DLD1 (cell line): ENCODE data around the gene TIMM13.

ENCODE experiments used
- in situ Hi-C: cut with HindIII; loops from 2 replicates; pipeline ENCODE4 v1.10.0; 2017; ENCODE audit warnings: low sequenced_read_pairs

Gene TIMM13

DNA sequence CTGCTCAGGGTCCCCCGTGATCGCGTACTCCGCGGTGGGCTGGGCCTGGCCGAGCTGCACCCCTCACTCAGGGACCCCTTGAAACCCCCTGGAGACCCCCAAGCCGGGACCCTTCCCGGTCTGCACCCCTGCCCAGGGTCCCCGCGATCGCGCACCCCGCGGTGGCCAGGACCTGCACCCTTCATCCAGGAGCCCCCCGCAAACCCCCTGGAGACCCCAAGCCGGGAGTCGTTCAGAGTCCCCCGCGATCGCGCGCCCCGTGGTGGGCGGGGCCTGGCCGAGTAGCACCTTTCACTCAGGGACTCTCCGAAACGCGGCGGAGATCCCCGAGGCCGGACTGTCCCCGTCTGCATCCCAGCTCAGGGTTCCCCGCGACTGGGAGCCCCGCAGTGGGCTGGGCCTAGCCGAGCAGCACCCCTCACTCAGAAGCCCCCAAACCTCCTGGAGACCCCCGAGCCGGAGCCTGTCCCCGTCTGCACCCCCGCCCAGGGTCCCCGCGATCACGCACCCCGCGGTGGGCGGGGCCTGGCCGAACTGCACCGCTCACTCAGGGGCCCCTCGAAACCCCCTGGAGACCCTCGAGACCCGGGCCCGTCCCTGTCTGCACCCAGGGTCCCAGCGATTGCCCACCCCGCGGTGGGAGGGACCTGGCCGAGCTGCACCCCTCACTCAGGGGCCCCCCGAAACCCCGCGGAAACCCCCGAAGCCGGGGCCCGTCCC is 28.6 kb upstream of the TIMM13 start:
- in situ Hi-C loops: no loop called here

DNA sequence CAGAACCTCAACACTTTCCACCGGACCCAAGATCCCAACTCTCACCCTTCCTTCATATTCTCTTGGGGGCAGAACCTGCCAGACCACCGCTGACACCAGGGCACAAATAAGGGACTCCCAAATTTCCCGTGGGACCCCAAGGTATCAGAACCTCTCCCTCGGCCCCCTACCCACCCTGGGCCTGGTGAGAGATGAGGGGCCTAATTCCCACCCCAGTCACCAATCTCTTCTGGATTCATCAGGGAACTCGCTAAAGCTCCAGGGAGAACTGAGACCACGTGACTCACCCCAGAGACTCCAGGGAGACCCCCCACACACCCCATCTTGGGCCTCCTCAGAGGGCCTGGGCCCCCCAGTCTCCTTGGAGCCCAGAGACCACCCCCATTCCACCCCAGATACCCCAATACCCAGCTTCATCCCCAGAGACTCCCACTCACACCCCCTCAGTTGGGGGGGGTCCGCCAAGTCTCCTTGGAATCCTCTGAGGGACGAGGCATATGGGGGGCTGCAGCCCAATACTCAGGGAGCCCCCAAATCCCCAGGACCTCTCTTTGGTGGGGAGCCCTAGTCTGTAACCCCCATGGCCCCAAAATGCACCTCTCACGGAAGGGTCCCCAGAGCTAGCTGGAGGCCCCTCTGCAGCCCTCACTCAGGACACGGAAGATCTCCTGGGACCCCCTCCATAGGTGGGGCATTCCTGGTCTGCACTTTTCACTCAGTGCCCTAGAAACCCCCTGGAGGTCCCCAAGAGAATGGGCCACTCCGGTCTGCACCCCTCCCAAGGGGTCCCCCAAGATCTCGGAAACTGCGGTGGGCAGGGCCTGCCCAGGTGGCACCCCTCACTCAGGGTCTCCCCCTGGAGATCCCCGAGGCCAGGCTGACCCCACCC is 27.8 kb upstream of the TIMM13 start:
- in situ Hi-C loops: no loop called here

DNA sequence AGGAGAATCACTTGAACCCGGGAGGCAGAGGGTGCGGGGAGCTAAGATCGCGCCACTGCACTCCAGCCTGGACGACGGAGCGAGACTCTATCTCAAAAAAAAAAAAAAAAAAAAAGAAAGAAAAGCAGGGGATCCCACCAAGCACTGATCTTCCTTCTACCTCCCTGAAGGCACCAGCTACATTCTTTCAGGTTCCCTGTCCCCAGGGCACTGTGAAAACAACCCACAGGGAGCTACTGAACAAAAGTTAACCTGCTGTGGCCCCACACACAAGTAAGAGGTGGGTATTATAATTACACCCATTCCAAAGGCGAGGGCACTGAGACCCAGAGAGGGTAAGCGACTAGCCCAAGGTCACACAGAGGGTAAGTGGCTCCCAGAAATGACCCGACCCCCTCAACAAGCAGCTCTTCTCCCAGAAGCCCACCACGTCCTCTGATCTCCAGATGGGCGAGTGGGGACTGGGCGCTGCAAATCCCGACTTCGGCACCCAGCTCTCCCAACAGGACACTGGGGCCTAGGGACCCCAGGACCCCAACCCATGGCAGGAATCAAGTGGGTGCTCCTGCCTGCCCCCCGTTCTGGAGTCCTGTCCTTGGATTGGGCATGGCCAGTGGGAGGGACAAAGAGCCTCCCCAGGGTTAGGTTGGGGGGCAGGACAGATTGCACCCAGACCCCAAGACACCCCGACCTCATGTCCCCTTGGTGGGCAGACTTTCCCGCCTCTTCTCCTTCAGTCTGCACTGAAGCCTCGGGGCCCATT is 27.0 kb upstream of the TIMM13 start:
- in situ Hi-C loops: no loop called here

DNA sequence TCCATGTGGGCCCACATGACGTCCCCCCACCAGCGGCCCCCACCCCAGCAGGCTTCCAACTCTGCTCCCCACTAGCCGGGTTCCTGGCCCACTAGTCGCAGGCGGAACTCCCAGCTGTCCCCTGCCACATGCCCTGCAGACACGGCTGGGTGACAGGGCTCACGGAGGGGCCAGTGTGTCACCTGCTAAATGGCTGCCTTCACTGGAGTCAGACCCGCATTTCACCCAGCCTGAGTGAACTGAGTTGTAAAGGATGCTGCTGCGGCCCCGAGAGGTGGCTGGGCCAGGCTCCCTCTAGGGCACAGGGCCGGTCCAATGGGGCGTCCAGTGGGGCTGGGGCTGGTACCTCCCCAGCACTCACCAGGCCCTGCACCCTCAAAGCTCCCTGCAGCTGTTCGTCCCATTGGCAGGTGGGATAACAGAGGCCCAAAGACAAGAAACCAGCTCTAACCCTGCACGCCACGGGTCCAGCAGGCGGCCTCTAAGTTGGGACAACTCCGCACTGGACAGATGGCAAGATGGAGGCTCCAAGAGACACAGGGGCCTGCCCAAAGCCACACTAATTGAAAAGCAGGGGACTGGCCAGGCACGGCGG is 26.1 kb upstream of the TIMM13 start:
- in situ Hi-C loops: no loop called here

DNA sequence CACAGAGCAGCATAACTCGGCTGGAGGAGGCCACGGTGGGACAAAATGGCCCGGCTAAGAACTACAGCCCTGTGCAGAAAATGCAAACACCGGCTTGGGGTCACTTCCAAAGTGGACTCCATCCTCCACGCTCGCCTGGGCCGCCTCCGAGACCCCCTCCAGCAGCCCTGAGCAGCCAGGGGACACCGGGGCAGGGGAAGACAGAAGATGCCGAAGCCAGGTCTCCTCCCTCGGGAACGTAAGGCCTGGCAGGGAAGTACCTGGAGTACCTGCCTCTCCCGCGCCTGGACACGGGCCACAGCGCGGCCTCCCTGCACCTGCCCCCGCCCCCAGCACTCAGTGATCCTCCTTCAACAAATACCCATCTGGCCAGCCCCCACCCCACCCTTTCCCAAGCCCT is 24.4 kb upstream of the TIMM13 start:
- in situ Hi-C loops: no loop called here

DNA sequence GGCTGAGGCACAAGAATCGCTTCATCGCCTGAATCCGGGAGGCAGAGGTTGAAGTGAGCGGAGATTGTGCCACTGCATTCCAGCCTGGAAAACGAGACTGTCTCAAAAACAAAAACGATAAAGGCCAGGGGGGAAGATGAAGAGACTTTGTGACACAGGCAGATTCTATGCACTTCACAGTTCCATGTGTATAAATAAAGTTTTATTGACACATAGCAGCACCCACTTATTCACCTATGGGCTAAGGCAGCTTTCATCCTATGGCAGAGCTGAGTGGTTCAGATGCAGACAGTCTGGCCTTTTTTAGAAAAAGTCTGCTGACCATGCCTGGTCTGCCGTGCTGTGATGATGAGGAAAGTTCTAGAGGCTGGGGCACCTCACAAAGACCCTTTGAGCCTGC is 23.8 kb upstream of the TIMM13 start:
- in situ Hi-C loops: no loop called here

DNA sequence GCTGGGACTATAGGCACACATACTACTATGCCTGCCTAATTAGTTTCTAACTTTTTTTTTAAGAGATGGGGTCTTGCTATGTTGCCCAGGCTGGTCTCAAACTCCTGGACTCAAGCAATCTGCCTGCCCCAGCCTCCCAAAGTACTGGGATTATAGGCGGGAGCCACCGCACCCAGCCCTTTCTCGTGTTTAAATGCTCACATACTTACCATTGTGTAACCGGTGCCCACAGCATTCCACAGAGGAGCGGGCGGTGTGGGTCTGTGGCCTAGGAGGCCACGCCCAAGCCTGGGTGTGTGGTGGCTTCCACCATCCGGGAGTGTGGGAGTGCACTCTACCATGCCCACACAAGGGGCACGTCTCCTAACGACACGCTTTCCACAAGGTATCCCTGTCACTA is 21.6 kb upstream of the TIMM13 start:
- in situ Hi-C loops: no loop called here

DNA sequence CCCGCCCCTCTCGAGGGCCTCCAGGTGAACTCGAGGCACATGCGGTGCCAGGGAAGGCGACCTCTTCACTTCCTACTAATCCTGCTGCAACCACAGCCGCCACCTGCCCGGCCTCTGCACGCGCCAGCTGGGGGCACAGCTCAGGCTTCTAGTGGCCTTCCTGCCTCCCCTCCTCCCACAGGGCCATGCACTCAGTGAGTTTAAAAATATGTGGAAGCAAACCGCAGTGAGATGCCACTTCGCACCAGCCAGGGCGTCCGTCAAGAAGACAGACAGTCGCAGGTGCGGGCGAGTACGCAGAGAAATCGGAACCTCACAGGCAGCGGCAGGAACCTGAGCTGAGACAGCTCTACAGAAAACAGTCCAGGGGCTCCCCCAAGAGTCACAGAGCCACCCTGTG is 19.0 kb upstream of the TIMM13 start:
- in situ Hi-C loops: no loop called here

DNA sequence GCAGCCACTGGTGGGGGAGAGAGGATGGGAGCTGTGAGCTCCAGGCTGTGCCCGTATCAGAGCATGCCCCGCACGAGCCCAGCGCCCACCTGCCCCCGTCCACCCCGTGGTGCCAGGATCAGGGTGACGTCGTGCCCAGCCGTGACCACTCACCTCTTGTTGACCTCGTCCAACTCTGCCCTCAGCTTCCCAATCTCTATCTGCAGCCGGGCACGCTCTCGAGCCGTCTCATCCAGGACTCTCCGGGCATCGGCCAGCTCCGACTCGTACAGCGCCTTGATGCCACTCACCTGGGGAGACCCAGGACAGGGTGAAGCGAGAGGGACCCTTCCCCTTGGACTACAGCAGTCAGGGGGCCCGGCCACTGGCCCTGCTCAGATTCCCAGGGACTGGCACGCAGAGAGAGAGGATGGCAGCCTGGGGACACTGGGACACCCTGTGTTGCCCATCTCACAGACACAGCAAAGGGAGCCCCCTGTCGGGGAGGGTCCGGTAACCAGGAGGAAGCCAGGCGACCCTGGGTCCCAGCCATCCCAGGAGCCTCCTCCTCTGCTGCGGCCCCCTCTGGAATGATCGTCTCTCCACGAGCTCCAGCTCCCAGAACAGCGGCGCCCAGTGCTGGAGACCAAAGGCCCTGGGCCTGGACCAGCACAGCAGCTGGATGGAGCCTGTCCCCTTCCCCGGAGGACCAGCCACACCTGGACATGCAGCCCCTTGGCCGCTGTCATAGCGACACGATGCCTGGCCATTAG is 17.0 kb upstream of the TIMM13 start:
- in situ Hi-C loops: no loop called here

DNA sequence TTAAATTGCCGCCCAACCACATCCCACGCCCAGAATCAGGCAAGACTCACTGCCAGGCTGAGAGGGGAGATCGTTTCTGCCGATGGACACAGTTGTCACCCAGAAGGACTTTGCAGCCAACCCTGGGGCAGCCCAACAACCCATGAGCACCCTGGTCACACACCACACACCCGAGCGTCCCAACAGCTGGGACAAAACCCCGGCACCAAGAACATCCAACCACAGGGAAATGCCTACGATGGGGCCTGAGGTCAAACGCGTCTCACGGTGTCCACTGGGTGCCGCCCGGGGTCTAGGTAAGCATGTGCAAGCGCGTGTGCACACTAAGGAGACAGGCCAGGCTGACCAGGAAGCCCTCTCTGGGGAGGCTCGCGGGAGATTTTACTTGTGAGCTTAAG is 16.4 kb upstream of the TIMM13 start:
- in situ Hi-C loops: no loop called here

DNA sequence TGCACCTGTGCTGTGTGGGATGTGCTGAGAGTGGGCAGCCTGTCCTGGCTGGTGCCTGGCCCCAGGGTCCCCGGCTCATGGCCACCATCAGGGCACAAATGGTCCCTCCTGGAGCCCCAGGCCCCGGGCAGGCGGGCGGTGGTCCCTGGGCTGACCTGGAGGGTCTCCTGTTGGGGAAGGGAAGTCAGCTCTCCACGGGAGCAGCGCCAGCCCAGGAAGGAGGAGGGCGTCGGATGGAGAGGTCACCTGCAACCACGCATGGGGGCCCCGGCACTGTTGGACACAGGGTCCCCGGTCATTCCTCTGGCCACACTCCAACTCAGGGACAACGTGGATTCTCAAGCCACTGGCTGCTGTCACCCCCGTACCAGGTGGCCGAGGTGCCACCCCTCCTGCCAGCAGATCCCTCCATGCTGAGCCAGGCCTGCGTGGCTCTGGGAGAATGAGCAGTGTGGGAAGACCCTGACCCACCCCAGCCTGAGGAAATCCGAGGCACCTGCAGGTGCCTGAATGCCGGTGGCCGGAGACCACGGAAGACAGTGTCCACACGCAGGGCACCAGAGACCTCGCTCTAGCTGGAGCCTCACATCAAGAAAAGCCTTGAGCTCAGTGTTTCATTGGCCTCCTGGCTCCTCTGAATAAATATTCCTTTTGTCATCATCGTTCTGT is 15.9 kb upstream of the TIMM13 start:
- in situ Hi-C loops: no loop called here

DNA sequence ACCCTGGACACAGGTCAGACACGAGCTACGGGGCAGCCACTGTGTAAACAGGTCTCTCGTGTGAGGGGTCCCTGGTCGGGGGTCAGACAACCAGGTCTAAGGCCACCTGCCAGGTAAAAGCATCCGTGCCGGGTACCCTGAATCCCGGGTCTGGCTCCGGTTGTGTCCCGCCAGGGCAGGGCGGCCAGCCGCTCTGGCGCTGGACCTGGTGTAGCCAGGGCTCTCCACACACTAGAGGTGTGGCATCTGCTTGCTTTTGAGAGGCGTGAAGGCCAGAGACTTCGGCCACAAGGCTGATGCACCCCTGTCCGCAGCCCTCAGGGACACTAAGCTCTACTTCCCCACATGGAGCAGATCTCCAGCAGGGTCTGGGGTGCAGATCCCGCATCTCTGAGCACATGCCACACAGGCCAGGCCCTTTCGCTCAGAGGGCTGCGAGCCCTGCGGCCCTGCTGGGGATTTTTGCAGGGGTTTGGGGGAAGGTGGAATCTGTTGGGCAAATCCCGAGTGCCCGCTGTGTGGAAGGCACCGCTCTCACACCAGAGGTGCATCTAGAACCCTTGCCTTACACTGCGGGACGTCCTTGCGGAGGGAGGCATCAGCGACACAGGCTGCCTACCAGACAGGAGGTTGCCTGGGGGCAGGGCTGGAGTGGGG is 13.8 kb upstream of the TIMM13 start:
- in situ Hi-C loops: no loop called here

DNA sequence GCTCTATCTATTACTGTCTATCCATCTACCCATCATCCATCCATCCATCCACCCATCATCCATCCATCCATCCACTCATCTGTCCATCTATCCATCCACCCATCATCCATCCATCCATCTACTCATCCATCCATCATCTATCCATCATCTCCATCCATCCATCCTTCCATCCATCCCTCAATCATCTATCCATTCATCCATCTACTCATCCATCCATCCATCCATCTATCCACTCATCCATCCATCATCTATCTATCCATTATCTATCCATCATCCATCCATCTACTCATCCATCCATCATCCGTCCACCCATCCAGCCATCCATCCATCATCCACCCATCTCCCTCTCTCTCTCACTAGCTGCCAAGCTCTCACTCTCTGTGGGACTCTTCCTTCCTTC is 13.1 kb upstream of the TIMM13 start:
- in situ Hi-C loops: no loop called here

DNA sequence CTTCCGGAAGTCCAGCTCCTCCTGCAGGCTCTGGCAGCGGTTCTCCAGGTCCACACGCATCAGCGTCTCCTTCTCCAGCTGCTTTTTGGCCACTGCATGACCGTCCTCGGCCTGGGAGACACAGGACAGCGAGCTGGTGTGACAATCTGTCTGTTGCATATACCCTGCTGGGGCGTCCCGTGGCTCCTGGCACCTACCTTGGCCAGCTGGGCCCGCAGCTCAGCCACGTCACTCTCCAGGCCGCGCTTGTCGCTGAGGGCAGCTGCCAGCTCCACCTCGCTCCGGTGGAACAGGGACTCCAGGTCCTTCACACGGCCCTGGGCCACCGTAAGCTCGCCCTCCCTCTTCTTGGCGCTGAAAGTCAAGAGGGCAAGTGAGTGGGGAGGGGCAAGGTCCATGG is 10.8 kb upstream of the TIMM13 start:
- in situ Hi-C loops: no loop called here

DNA sequence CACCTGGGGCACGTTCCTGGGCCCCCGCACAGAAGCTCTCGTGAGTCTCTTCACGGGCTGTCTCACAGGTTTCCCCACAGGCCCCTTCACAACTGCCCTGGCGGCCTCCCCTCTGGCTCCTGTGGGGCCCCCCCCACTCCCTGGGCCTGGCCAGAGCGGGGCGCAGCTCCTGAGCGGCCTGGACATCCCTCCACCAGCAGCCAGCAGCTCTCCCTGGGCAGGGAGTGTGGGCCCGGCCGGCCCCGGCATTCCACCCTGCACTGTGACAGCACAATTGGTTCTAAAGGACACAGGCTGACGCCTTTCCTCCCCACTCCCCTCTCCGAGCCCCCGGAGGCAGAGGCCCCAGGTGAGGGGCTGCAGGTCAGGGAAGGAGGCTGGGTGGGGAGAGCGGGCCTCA is 9.5 kb upstream of the TIMM13 start:
- in situ Hi-C loops: no loop called here

DNA sequence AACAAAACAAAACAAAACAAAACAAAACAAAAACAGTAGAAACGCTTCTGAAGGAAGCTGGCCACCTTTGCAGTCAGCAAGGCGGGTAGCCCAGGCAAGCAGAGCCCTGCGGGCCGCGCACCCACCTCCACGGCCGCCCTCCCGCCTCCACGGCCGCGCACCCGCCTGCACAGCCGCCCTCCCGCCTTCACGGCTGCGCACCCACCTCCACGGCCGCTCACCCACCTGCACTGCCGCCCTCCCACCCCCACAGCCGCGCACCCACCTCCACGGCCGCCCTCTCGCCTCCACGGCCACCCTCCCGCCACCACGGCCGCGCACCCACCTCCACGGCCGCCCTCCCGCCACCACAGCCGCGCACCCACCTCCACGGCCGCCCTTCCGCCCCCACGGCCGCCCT is 9.0 kb upstream of the TIMM13 start:
- in situ Hi-C loops: no loop called here

DNA sequence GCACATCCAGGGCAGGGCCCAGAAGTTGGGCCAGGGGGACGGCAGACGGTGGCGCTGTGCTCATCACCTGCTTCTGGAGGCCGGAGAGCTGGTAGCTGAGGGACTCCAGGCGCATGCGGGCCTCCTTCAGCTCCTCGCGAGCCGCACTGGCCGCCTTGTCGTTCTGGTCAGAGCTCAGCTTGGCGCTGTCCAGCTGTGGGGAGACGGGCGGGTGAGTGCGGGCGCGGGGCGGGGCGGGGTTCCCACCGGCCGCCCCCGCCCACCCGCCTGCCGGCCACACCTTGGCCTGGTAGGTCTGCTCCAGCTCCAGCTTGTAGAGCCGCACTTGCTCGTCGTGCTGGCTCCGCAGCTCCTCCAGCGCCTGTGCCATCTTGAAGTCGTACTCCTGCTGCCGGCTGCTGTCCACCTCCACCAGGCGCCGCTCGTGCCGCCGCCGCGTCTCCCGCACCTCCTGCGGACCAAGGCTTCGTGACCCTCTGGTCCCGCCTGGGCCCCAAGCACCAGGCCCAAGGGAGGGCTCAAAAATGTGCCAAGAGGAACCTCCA is 7.4 kb upstream of the TIMM13 start:
- in situ Hi-C loops: no loop called here

DNA sequence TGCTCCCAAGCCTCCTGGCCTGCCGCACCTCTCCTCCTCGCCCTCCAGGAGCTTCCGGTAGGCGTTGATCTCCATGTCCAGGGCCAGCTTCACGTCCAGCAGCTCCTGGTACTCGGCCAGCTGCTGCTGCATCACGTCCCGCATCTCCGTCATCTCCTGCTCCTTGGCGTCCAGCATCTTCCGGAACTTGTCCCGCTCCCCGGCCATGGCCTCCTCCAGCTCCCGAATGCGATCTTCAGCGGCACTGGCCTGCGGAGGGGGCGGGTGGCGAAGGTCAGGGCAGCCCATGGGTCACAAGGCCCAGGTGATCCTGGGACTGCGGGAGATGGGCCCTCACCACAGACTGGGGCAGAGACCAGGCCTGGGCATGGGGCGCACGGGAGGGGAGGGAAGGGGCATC is 6.9 kb upstream of the TIMM13 start:
- in situ Hi-C loops: no loop called here

DNA sequence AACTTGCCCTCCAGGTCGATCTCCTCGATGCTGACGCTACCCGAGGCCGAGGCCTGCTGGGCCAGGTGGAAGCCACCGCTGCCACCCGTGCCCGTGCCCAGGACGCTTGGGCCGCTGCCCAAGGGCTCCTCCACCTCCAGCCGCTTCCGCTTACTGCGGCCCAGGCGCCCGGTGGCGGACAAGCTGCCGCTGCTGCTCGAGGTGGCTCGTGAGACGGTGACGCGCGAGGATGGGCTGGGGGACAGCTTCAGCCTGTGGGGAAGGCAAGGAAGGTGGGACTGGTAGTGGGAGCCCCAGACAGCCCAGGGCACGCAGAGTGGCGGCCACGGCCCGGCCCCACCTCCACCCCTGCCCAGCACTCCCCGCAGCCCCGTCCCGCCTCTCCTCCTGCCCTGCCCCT is 6.5 kb upstream of the TIMM13 start:
- in situ Hi-C loops: no loop called here
